Lower leg skin (tissue), 4 donors: ENCODE data around the gene TMEM200C. TPM values are rescaled to one million over a fixed set of nuclear protein-coding genes. Genes with fewer than 3 reads are reported as not detected.

ENCODE experiments used
- DNase-seq, 2 donors: peaks; one replicate each; pipeline ENCODE4 v3.0.0-alpha.2; 2019; ENCODE audit warnings: low spot score in 2 of 2
- H3K4me3 ChIP-seq: fragments of 200-600 bp; sonication (generic); 2 replicates; pipeline ENCODE4 v1.5.1; 2017; ENCODE audit warnings: mild to moderate bottlenecking, low read depth; ENCODE audit not compliant: poor library complexity, severe bottlenecking
- CTCF ChIP-seq, 3 donors: fragments of 450-650 bp; IDR thresholded peaks; one replicate each; pipeline ENCODE4 v1.5.1; 2016; ENCODE audit warnings: antibody characterized with exemption in 3 of 3, mild to moderate bottlenecking in 3 of 3, moderate library complexity in 2 of 3
- POLR2A ChIP-seq, 2 donors: fragments of 450-650 bp; IDR thresholded peaks; one replicate each; pipeline ENCODE4 v1.6.1; 2016 to 2017; ENCODE audit warnings: antibody characterized with exemption in 2 of 2, mild to moderate bottlenecking in 1 of 2, moderate library complexity in 1 of 2
- WGBS, 2 donors: methylation state at CpG; one replicate each; pipeline ENCODE4 v1.1.5; 2018; 5-methylcytosine and 5-hydroxymethylcytosine counted together
- intact Hi-C: fragments of 100-400 bp; cut with DNase I; formaldehyde crosslinking; loops from one replicate; pipeline ENCODE4 v1.15.0; 2023; ENCODE audit warnings: low total_unique reads
- microRNA-seq, 2 donors: library from miRNA; unstranded; fragments of <30 nt; microRNA quantifications; one replicate each; pipeline ENCODE4, GENCODE V29; 2016; ENCODE audit warnings: borderline replicate concordance in 2 of 2, borderline number of aligned reads in 1 of 2
- total RNA-seq, 4 donors: library from RNA; depleted of rRNA; stranded (reverse); fragments of >200 nt; gene quantifications; one replicate each; pipeline ENCODE4 v1.1.0, GENCODE V29; 2016

The TMEM200C gene
- total RNA-seq, 4 donors from 2014 or later: 0.04 to 0.55 (median 0.32) TPM; not detected in 1

- intact Hi-C loops: no loop called here
- H3K4me3 ChIP-seq: no peak overlapping the region
- DNase-seq: no peak
- no peak for TF ChIP-seq CTCF (IDR thresholded peaks at IDR 0.05)
- TF ChIP-seq POLR2A (IDR thresholded peaks at IDR 0.05): no peak
- WGBS, 2 donors: 72 to 83% methylated on average over 4 of the region's 4 CpGs
Observed at GRCh38 chr18:5840547-5840946, 54.8 kb downstream of the TMEM200C start.

GRCh38 chr18:5840025-5840424, 55.3 kb downstream of the TMEM200C start:
- TF ChIP-seq CTCF (IDR thresholded peaks at IDR 0.05): no peak
- TF ChIP-seq POLR2A (IDR thresholded peaks at IDR 0.05): no peak
- WGBS, 2 donors: 45 to 58% methylated on average over 2 of the region's 2 CpGs
- no peak overlapping the region for H3K4me3 ChIP-seq
- no peak for DNase-seq
- intact Hi-C loops: no loop called here

- DNase-seq: peak in 1 of 2 donors; percentile 57
Observed at GRCh38 chr18:5839102-5839501, 56.2 kb downstream of the TMEM200C start.

More at GRCh38 chr18:5839102-5839501, 56.2 kb downstream of the TMEM200C start:
- intact Hi-C loops: no loop called here
- TF ChIP-seq POLR2A (IDR thresholded peaks at IDR 0.05) (no peak), CTCF (IDR thresholded peaks at IDR 0.05) (no peak)
- 91 to 92% methylated on average over 8 of the region's 8 CpGs for WGBS, 2 donors
- no peak overlapping the region for H3K4me3 ChIP-seq

Small RNAs within 50 kb of the gene (microRNA-seq; reads per million reads assigned to microRNA genes)
- gene MIR3976: 0 reads per million in 2 donors
